Measurements from ENCODE around the gene GDPD4.
"Not testable (repeated sequence)": the region's sequence is repeated elsewhere in the genome, so short reads cannot be mapped to it uniquely, and the experiment has no call there.

GDPD4 gene

GRCh38 chr11:77301510-77301909 lies at the start of gene GDPD4:
Gene GDPD4 (minus strand): TSS chr11:77301686. CDS start chr11:77285137, 16,549 bp downstream.
- DNase-seq (ENCODE audit: low read depth): no peak

GRCh38 chr11:77347948-77348347 lies 46.5 kb upstream of the GDPD4 start:
- no peak for DNase-seq (ENCODE audit: low read depth)

- DNase-seq (ENCODE audit: low read depth): peak; percentile 48
Measured at GRCh38 chr11:77346906-77347603, 45.6 kb upstream of the GDPD4 start.

GRCh38 chr11:77345621-77346020 lies 44.1 kb upstream of the GDPD4 start:
- peak; percentile 62 for DNase-seq (ENCODE audit: low read depth)

GRCh38 chr11:77340501-77340900 lies 39.0 kb upstream of the GDPD4 start:
- no peak for DNase-seq (ENCODE audit: low read depth)

- DNase-seq (ENCODE audit: low read depth): no peak
Measured at GRCh38 chr11:77332259-77332658, 30.8 kb upstream of the GDPD4 start.

- no peak for DNase-seq (ENCODE audit: low read depth)
Measured at GRCh38 chr11:77325159-77325558, 23.7 kb upstream of the GDPD4 start.

GRCh38 chr11:77324508-77324907 lies 23.0 kb upstream of the GDPD4 start:
- no peak for DNase-seq (ENCODE audit: low read depth)

GRCh38 chr11:77322926-77323590 lies 21.6 kb upstream of the GDPD4 start:
- DNase-seq (ENCODE audit: low read depth): no peak

- no peak for DNase-seq (ENCODE audit: low read depth)
Measured at GRCh38 chr11:77322506-77322905, 21.0 kb upstream of the GDPD4 start.

GRCh38 chr11:77320351-77320750 lies 18.9 kb upstream of the GDPD4 start:
- no peak for DNase-seq (ENCODE audit: low read depth)

GRCh38 chr11:77318600-77318999 lies 17.1 kb upstream of the GDPD4 start:
- no peak for DNase-seq (ENCODE audit: low read depth)

GRCh38 chr11:77316733-77317342 lies 15.4 kb upstream of the GDPD4 start:
- no peak for DNase-seq (ENCODE audit: low read depth)

- DNase-seq (ENCODE audit: low read depth): no peak
Measured at GRCh38 chr11:77312107-77312506, 10.6 kb upstream of the GDPD4 start.

- DNase-seq (ENCODE audit: low read depth): no peak
Measured at GRCh38 chr11:77311701-77312100, 10.2 kb upstream of the GDPD4 start.

GRCh38 chr11:77310721-77311120 lies 9.2 kb upstream of the GDPD4 start:
- DNase-seq (ENCODE audit: low read depth): no peak

- DNase-seq (ENCODE audit: low read depth): no peak
Measured at GRCh38 chr11:77309401-77310085, 8.1 kb upstream of the GDPD4 start.

GRCh38 chr11:77308838-77309237 lies 7.4 kb upstream of the GDPD4 start:
- no peak for DNase-seq (ENCODE audit: low read depth)

- no peak for DNase-seq (ENCODE audit: low read depth)
Measured at GRCh38 chr11:77303328-77303727, 1.8 kb upstream of the GDPD4 start.

- no peak for DNase-seq (ENCODE audit: low read depth)
Measured at GRCh38 chr11:77302752-77303151, 1.3 kb upstream of the GDPD4 start.

- no peak for DNase-seq (ENCODE audit: low read depth)
Measured at GRCh38 chr11:77300695-77301094, 791 bp downstream of the GDPD4 start.

- not testable (repeated sequence) for DNase-seq (ENCODE audit: low read depth)
Measured at GRCh38 chr11:77300028-77300427, 1.5 kb downstream of the GDPD4 start.

- no peak for DNase-seq (ENCODE audit: low read depth)
Measured at GRCh38 chr11:77299528-77299993, 1.9 kb downstream of the GDPD4 start.

Data from HS-27A (cell line).